B cell (primary cell): ENCODE measurements around the gene PHTF2. TPM values are rescaled to one million over a fixed set of nuclear protein-coding genes. Genes with fewer than 3 reads are reported as not detected.

Experiments
- ATAC-seq: fragments of 200-7000 bp; cut with Tn5 transposase; one replicate; pipeline ENCODE4 v1.10.0; 2021; ENCODE audit warnings: low read depth, mild to moderate bottlenecking, moderate number of reproducible peaks, moderate library complexity
- CTCF ChIA-PET: fragments of 350-600 bp; sonication (Branson Sonifier 250); formaldehyde crosslinking; loops from one replicate; lab custom pipeline; 2021; ENCODE audit warnings: antibody characterized with exemption, inconsistent platforms; lab: Charles Lee
- POLR2A ChIA-PET: fragments of 350-600 bp; sonication (Branson Sonifier 250); formaldehyde crosslinking; loops from one replicate; lab custom pipeline; 2021; ENCODE audit warnings: antibody characterized with exemption; lab: Charles Lee
- DNase-seq: peaks from one replicate; pipeline ENCODE4 v3.0.0; 2013
- H2AFZ ChIP-seq: 2 replicates; pipeline ENCODE4 v1.6.1; 2012; ENCODE audit warnings: mild to moderate bottlenecking, low read depth, low read length; ENCODE audit not compliant: insufficient read depth, poor library complexity, severe bottlenecking
- H3K27ac ChIP-seq, 2 donors: 1 replicate in 1 of 2; 2 replicates in 1 of 2; pipeline ENCODE4 v1.5.1; 2012 to 2013; ENCODE audit warnings: low read length in 2 of 2, mild to moderate bottlenecking in 2 of 2, moderate library complexity in 1 of 2
- H3K27me3 ChIP-seq, 4 experiments: fragments of 200-600 bp in 1 of 4; sonication (generic) in 1 of 4; replicated peaks in 1 of 4; 1 replicate in 2 of 4; 2 replicates in 2 of 4; pipeline versions ENCODE4 v1.6.1 to v1.7.0; 2013 to 2016; ENCODE audit warnings: low read length in 3 of 4, mild to moderate bottlenecking in 2 of 4, mixed read lengths in 1 of 4, moderate library complexity in 1 of 4; ENCODE audit not compliant: insufficient read depth in 4 of 4, control insufficient read depth in 3 of 4; ENCODE audit errors: control extremely low read depth in 1 of 4
- H3K36me3 ChIP-seq, 2 experiments: replicated peaks in 1 of 2; 1 replicate in 1 of 2; 2 replicates in 1 of 2; pipeline versions ENCODE4 v1.6.1 to v1.7.1; 2013; ENCODE audit warnings: low read length in 1 of 2; ENCODE audit not compliant: insufficient read depth in 2 of 2, control insufficient read depth in 1 of 2; ENCODE audit errors: control extremely low read depth in 1 of 2, extremely low read depth in 1 of 2
- H3K4me1 ChIP-seq, 2 donors: fragments of 200-600 bp in 1 of 2; sonication (generic) in 1 of 2; 1 replicate in 1 of 2; 2 replicates in 1 of 2; pipeline versions ENCODE4 v1.5.1 to v1.6.1; 2013 to 2017; ENCODE audit warnings: low read length in 2 of 2; ENCODE audit not compliant: control insufficient read depth in 2 of 2, insufficient read depth in 2 of 2
- H3K4me2 ChIP-seq: replicated peaks from 2 replicates; pipeline ENCODE3; 2012; ENCODE audit warnings: mild to moderate bottlenecking, low read depth, low read length; ENCODE audit not compliant: poor library complexity, severe bottlenecking
- H3K4me3 ChIP-seq, 5 experiments: fragments of 200-600 bp in 1 of 5; sonication (generic) in 1 of 5; 1 replicate in 3 of 5; 2 replicates in 2 of 5; pipeline versions ENCODE4 v1.5.1 to v1.7.0; 2011 to 2016; ENCODE audit warnings: low read length in 4 of 5, mild to moderate bottlenecking in 4 of 5, low read depth in 2 of 5, control low read depth in 1 of 5, moderate library complexity in 1 of 5; ENCODE audit not compliant: insufficient read depth in 1 of 5; ENCODE audit errors: control extremely low read depth in 1 of 5, extremely low read depth in 1 of 5
- H3K79me2 ChIP-seq: fragments of 200-600 bp; sonication (generic); one replicate; pipeline ENCODE4 v1.6.0; 2016; ENCODE audit warnings: low read length; ENCODE audit not compliant: control insufficient read depth, insufficient read depth
- H3K9ac ChIP-seq: fragments of 200-600 bp; sonication (generic); 2 replicates; pipeline ENCODE4 v1.6.1; 2017; ENCODE audit warnings: mild to moderate bottlenecking, low read length, moderate library complexity
- H3K9me3 ChIP-seq, 3 donors: one replicate each; pipeline versions ENCODE4 v1.6.1 to v1.7.1; 2013; ENCODE audit warnings: low read length in 2 of 3; ENCODE audit not compliant: control insufficient read depth in 2 of 3, insufficient read depth in 1 of 3; ENCODE audit errors: control extremely low read depth in 1 of 3
- H4K20me1 ChIP-seq: 2 replicates; pipeline ENCODE4 v1.6.0; 2012; ENCODE audit warnings: mild to moderate bottlenecking, low read length; ENCODE audit not compliant: insufficient read depth, control insufficient read depth, poor library complexity, severe bottlenecking
- H3K27ac Mint-ChIP-seq: one replicate; pipeline ENCODE4 v1.8.0; 2021; ENCODE audit warnings: mixed read lengths
- H3K27me3 Mint-ChIP-seq: one replicate; pipeline ENCODE4 v1.8.0; 2021; ENCODE audit warnings: mixed read lengths
- H3K4me1 Mint-ChIP-seq: one replicate; pipeline ENCODE4 v1.8.0; 2021; ENCODE audit warnings: mixed read lengths
- H3K4me3 Mint-ChIP-seq: one replicate; pipeline ENCODE4 v1.8.0; 2021; ENCODE audit warnings: mixed read lengths
- H3K9me3 Mint-ChIP-seq: one replicate; pipeline ENCODE4 v1.8.0; 2022; ENCODE audit warnings: mixed read lengths; ENCODE audit not compliant: insufficient read depth
- CTCF ChIP-seq: fragments of 200-600 bp; IDR thresholded peaks from one replicate; pipeline ENCODE4 v1.8.0; 2022; ENCODE audit warnings: antibody characterized with exemption, mild to moderate bottlenecking
- EZH2 ChIP-seq: IDR thresholded peaks from 2 replicates; pipeline ENCODE4 v1.6.1; 2012; ENCODE audit warnings: borderline replicate concordance, low read depth, mild to moderate bottlenecking, moderate library complexity, low read length; ENCODE audit not compliant: insufficient read depth, poor library complexity, severe bottlenecking
- WGBS: methylation state at CpG from one replicate; pipeline ENCODE4 v1.1.5; 2013; ENCODE audit warnings: missing lambda C conversion rate; ENCODE audit not compliant: insufficient coverage; 5-methylcytosine and 5-hydroxymethylcytosine counted together
- intact Hi-C: fragments of 100-400 bp; cut with micrococcal nuclease; formaldehyde crosslinking; loops from one replicate; pipeline ENCODE4 v1.10.0; 2022
- polyA plus RNA-seq: library from polyadenylated mRNA; depleted of rRNA; stranded (reverse); fragments of >200 nt; gene quantifications from 2 replicates; pipeline ENCODE4 v1.2.3, GENCODE V29; 2012
- total RNA-seq, 2 donors: library from RNA; stranded (reverse); fragments of 120-200 nt in 1 of 2; gene quantifications; 1 replicate in 1 of 2; 2 replicates in 1 of 2; pipeline versions ENCODE4 v1.2.3 to v1.2.4, GENCODE V29; 2013 to 2022

PHTF2 gene
- total and polyA plus RNA-seq, 2 donors (not counting 1 experiment from before 2014, with no cell fraction given), result 35.3 to 44.8 TPM

GRCh38 chr7:77824636-77825035, 26.1 kb downstream of the PHTF2 start:
- no peak overlapping the region for H3K4me3 Mint-ChIP-seq
- POLR2A ChIA-PET, result interaction anchor here (0.7 to 3.0 kb wide), 6 partner anchors 9 to 129 kb away, joined by 3 to 20 read pairs (median 4); partner anchors contain the start of genes PHTF2 and TMEM60
- intact Hi-C loops, result loop anchor here (1.0 to 5.0 kb wide), 5 partner anchors 14 to 410 kb away; partner anchors contain the start of genes PHTF2 and TMEM60

More at GRCh38 chr7:77824636-77825035, 26.1 kb downstream of the PHTF2 start:
- Histone ChIP-seq H3K4me2 (peak overlapping the region; percentile 8), H3K27ac (peak overlapping the region; percentile 87 to 90), H3K79me2 (peaks cover 91% of the 10 kb centered on the region), H2AFZ (no peak overlapping the region), H3K36me3 (no peaks in the 10 kb centered on the region), H3K4me3 (peak overlapping the region in 1 of 5 experiments; percentile 3), H3K4me1 (peaks cover 61 to 67% of the 10 kb centered on the region in 2 donors), H3K9me3 (peaks cover 1 to 53% (median 41%) of the 10 kb centered on the region in 3 donors), H3K9ac (no peak overlapping the region), H4K20me1 (no peaks in the 10 kb centered on the region), H3K27me3 (no peaks in the 10 kb centered on the region)
- WGBS, result no CpG with 5 or more reads among the region's 5 CpGs
- peak overlapping the region; percentile 98 for H3K27ac Mint-ChIP-seq
- H3K27me3 Mint-ChIP-seq, result no peaks in the 10 kb centered on the region
- peaks cover 67% of the 10 kb centered on the region for H3K4me1 Mint-ChIP-seq
- DNase-seq, result no peak
- no peak for ATAC-seq
- H3K9me3 Mint-ChIP-seq, result peaks cover 20% of the 10 kb centered on the region
- CTCF ChIA-PET, result interaction anchor here (0.6 to 1.2 kb wide), 7 partner anchors 12 to 173 kb away, joined by 3 to 11 read pairs (median 4); partner anchors contain the start of genes PHTF2 and TMEM60
- TF ChIP-seq CTCF (no peak), EZH2 (no peak)
